SK-N-SH treated with all-trans-retinoic acid at 6 μM for 48 hours (cell line): Measurements from ENCODE around the gene ST3GAL4.
"Not testable (repeated sequence)": the region's sequence is repeated elsewhere in the genome, so short reads cannot be mapped to it uniquely, and the experiment has no call there.

ENCODE experiments used
- ARNTL ChIP-seq: fragments of 450-650 bp; formaldehyde crosslinking; IDR thresholded peaks from 2 replicates; pipeline ENCODE4 v1.5.0; 2020; ENCODE audit warnings: low read depth, mild to moderate bottlenecking, moderate library complexity, borderline replicate concordance
- GLIS3 ChIP-seq: fragments of 250-450 bp; sonication (Bioruptor Pico); IDR thresholded peaks from 2 replicates; pipeline ENCODE4 v1.5.0; 2020; ENCODE audit warnings: mild to moderate bottlenecking, moderate library complexity
- ISL1 ChIP-seq: fragments of 250-450 bp; sonication (Bioruptor Pico); IDR thresholded peaks from 2 replicates; pipeline ENCODE4 v2.1.2; 2022; ENCODE audit warnings: mild to moderate bottlenecking, moderate library complexity
- PPARA ChIP-seq: fragments of 250-450 bp; sonication (Bioruptor Pico); IDR thresholded peaks from 2 replicates; pipeline ENCODE4 v1.5.0; 2020; ENCODE audit warnings: mild to moderate bottlenecking, borderline replicate concordance
- RARB ChIP-seq: fragments of 250-450 bp; sonication (Bioruptor Pico); IDR thresholded peaks from 2 replicates; pipeline ENCODE4 v1.8.0; 2021; ENCODE audit warnings: mild to moderate bottlenecking, moderate library complexity
- TF ChIP-seq, protein P1 (sequence below): fragments of 250-450 bp; sonication (Bioruptor Pico); IDR thresholded peaks from 2 replicates; pipeline ENCODE4 v1.8.0; 2020; ENCODE audit warnings: mild to moderate bottlenecking, moderate library complexity, borderline replicate concordance
- TF ChIP-seq, protein P2 (sequence below): fragments of 250-450 bp; sonication (Bioruptor Pico); IDR thresholded peaks from 2 replicates; pipeline ENCODE4 v1.5.1; 2021; ENCODE audit warnings: mild to moderate bottlenecking, moderate library complexity
- TF ChIP-seq, protein P3 (sequence below): fragments of 250-450 bp; sonication (Bioruptor Pico); IDR thresholded peaks from 2 replicates; pipeline ENCODE4 v1.5.0; 2020; ENCODE audit warnings: mild to moderate bottlenecking, moderate library complexity

DNA sequence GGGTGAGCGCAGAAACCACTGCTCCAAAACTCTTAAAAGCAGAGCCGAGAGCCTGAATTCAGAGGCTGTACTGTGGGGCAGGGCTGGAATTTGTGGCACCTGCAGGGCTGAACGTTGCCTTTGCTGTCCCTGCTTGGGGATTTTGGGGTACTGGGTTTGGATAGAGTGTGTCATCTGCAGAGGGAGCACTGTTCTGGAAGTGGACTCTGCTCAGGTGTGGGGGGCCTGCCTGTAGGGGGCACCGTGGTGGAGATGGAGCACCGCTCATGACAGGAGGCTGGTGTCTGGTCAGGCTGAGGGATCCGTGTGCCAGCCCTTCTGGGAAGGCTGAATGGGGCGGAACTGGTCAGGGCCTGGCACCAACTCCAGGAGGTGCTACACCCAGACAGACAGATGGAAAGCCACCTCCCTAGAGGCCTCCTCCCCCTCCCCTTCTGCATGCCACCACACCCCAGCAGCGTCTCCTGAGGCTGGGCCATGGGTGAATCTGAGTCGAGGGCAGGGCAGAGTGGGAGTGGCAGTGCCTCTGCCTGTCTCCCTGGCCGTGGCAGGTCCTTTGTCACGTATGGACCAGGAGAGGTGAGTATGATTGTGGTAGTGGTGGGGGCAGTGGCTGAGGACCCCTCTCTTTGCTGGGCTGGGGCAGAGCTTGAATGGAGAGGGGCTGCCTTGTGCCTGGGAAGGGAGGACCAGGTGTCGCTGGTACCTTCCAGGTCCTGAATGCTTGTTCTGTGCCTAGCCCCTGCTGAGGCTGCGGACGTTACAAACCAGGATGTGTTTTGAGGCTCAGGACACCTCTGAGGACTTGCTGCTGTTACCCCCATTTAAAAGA is 11.6 kb downstream of the ST3GAL4 start:
- TF ChIP-seq, protein P1, sequence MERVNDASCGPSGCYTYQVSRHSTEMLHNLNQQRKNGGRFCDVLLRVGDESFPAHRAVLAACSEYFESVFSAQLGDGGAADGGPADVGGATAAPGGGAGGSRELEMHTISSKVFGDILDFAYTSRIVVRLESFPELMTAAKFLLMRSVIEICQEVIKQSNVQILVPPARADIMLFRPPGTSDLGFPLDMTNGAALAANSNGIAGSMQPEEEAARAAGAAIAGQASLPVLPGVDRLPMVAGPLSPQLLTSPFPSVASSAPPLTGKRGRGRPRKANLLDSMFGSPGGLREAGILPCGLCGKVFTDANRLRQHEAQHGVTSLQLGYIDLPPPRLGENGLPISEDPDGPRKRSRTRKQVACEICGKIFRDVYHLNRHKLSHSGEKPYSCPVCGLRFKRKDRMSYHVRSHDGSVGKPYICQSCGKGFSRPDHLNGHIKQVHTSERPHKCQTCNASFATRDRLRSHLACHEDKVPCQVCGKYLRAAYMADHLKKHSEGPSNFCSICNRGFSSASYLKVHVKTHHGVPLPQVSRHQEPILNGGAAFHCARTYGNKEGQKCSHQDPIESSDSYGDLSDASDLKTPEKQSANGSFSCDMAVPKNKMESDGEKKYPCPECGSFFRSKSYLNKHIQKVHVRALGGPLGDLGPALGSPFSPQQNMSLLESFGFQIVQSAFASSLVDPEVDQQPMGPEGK = not testable (repeated sequence)
- TF ChIP-seq ARNTL, ISL1, RARB, GLIS3, PPARA (CRISPR knock-in tag): not testable (repeated sequence)
- TF ChIP-seq, protein P2, sequence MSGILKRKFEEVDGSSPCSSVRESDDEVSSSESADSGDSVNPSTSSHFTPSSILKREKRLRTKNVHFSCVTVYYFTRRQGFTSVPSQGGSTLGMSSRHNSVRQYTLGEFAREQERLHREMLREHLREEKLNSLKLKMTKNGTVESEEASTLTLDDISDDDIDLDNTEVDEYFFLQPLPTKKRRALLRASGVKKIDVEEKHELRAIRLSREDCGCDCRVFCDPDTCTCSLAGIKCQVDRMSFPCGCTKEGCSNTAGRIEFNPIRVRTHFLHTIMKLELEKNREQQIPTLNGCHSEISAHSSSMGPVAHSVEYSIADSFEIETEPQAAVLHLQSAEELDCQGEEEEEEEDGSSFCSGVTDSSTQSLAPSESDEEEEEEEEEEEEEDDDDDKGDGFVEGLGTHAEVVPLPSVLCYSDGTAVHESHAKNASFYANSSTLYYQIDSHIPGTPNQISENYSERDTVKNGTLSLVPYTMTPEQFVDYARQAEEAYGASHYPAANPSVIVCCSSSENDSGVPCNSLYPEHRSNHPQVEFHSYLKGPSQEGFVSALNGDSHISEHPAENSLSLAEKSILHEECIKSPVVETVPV (CRISPR knock-in tag) = not testable (repeated sequence)
- TF ChIP-seq, protein P3, sequence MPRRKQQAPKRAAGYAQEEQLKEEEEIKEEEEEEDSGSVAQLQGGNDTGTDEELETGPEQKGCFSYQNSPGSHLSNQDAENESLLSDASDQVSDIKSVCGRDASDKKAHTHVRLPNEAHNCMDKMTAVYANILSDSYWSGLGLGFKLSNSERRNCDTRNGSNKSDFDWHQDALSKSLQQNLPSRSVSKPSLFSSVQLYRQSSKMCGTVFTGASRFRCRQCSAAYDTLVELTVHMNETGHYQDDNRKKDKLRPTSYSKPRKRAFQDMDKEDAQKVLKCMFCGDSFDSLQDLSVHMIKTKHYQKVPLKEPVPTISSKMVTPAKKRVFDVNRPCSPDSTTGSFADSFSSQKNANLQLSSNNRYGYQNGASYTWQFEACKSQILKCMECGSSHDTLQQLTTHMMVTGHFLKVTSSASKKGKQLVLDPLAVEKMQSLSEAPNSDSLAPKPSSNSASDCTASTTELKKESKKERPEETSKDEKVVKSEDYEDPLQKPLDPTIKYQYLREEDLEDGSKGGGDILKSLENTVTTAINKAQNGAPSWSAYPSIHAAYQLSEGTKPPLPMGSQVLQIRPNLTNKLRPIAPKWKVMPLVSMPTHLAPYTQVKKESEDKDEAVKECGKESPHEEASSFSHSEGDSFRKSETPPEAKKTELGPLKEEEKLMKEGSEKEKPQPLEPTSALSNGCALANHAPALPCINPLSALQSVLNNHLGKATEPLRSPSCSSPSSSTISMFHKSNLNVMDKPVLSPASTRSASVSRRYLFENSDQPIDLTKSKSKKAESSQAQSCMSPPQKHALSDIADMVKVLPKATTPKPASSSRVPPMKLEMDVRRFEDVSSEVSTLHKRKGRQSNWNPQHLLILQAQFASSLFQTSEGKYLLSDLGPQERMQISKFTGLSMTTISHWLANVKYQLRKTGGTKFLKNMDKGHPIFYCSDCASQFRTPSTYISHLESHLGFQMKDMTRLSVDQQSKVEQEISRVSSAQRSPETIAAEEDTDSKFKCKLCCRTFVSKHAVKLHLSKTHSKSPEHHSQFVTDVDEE (CRISPR knock-in tag) = not testable (repeated sequence)
